Duodenal mucosa (tissue), 2 donors: ENCODE measurements around the gene HSD3B2.
"Not testable (repeated sequence)": the region's sequence is repeated elsewhere in the genome, so short reads cannot be mapped to it uniquely, and the experiment has no call there.

ENCODE experiments used
- H3K27ac ChIP-seq: one replicate; pipeline ENCODE4 v1.7.0; 2013; ENCODE audit warnings: low read depth, low read length
- H3K27me3 ChIP-seq, 2 donors: one replicate each; pipeline ENCODE4 v1.7.0; 2013; ENCODE audit warnings: low read length in 2 of 2, control low read depth in 1 of 2; ENCODE audit not compliant: insufficient read depth in 2 of 2, control insufficient read depth in 1 of 2
- H3K36me3 ChIP-seq, 2 donors: one replicate each; pipeline ENCODE4 v1.7.0; 2013; ENCODE audit warnings: low read length in 2 of 2, control low read depth in 1 of 2; ENCODE audit not compliant: insufficient read depth in 2 of 2, control insufficient read depth in 1 of 2
- H3K4me1 ChIP-seq, 2 donors: one replicate each; pipeline ENCODE4 v1.7.0; 2013; ENCODE audit warnings: low read length in 2 of 2, control low read depth in 1 of 2; ENCODE audit not compliant: insufficient read depth in 2 of 2, control insufficient read depth in 1 of 2
- H3K4me3 ChIP-seq, 2 donors: one replicate each; pipeline ENCODE4 v1.7.0; 2013; ENCODE audit warnings: low read length in 2 of 2, low read depth in 1 of 2
- H3K9ac ChIP-seq, 2 donors: one replicate each; pipeline ENCODE4 v1.7.0; 2013; ENCODE audit warnings: low read length in 2 of 2, low read depth in 1 of 2
- H3K9me3 ChIP-seq, 2 donors: one replicate each; pipeline ENCODE4 v1.7.0; 2013; ENCODE audit warnings: low read length in 2 of 2, control low read depth in 1 of 2; ENCODE audit not compliant: control insufficient read depth in 1 of 2

The HSD3B2 gene

GRCh38 chr1:119376594-119376993, 38.4 kb upstream of the HSD3B2 start:
- H3K9ac ChIP-seq = no peak overlapping the region
- no peak overlapping the region for H3K27ac ChIP-seq
- no peak overlapping the region for H3K4me3 ChIP-seq
- H3K36me3 ChIP-seq = no peaks in the 10 kb centered on the region
- H3K27me3 ChIP-seq = no peaks in the 10 kb centered on the region
- H3K9me3 ChIP-seq = no peaks in the 10 kb centered on the region
- H3K4me1 ChIP-seq = peaks cover 0 to 20% of the 10 kb centered on the region in 2 donors

- peaks cover 0 to 14% of the 10 kb centered on the region in 2 donors for H3K4me1 ChIP-seq
- H3K27ac ChIP-seq, H3K9ac ChIP-seq, H3K9me3 ChIP-seq, H3K27me3 ChIP-seq, H3K4me3 ChIP-seq, H3K36me3 ChIP-seq: not testable (repeated sequence)
Observed at GRCh38 chr1:119377594-119377993, 37.4 kb upstream of the HSD3B2 start.

- no peak overlapping the region for H3K27ac ChIP-seq
- H3K9me3 ChIP-seq = no peaks in the 10 kb centered on the region
- H3K27me3 ChIP-seq = no peaks in the 10 kb centered on the region
- peaks cover 0 to 8% of the 10 kb centered on the region in 2 donors for H3K4me1 ChIP-seq
- no peak overlapping the region for H3K9ac ChIP-seq
- no peak overlapping the region for H3K4me3 ChIP-seq
- H3K36me3 ChIP-seq = no peaks in the 10 kb centered on the region
Observed at GRCh38 chr1:119379117-119379516, 35.8 kb upstream of the HSD3B2 start.

GRCh38 chr1:119380304-119380703, 34.6 kb upstream of the HSD3B2 start:
- no peaks in the 10 kb centered on the region for H3K4me1 ChIP-seq
- H3K27me3 ChIP-seq = no peaks in the 10 kb centered on the region
- H3K36me3 ChIP-seq = no peaks in the 10 kb centered on the region
- H3K4me3 ChIP-seq = no peak overlapping the region
- H3K9ac ChIP-seq = no peak overlapping the region
- H3K27ac ChIP-seq = no peak overlapping the region
- no peaks in the 10 kb centered on the region for H3K9me3 ChIP-seq

GRCh38 chr1:119380983-119381662, 33.8 kb upstream of the HSD3B2 start:
- H3K27ac ChIP-seq = no peak overlapping the region
- H3K4me1 ChIP-seq = no peaks in the 10 kb centered on the region
- H3K27me3 ChIP-seq = no peaks in the 10 kb centered on the region
- no peaks in the 10 kb centered on the region for H3K9me3 ChIP-seq
- H3K9ac ChIP-seq = no peak overlapping the region
- H3K36me3 ChIP-seq = no peaks in the 10 kb centered on the region
- H3K4me3 ChIP-seq = no peak overlapping the region

GRCh38 chr1:119384591-119384990, 30.4 kb upstream of the HSD3B2 start:
- H3K4me1 ChIP-seq = no peaks in the 10 kb centered on the region
- no peaks in the 10 kb centered on the region for H3K36me3 ChIP-seq
- no peaks in the 10 kb centered on the region for H3K9me3 ChIP-seq
- H3K9ac ChIP-seq = no peak overlapping the region
- no peak overlapping the region for H3K4me3 ChIP-seq
- peaks cover 0 to 4% of the 10 kb centered on the region in 2 donors for H3K27me3 ChIP-seq
- H3K27ac ChIP-seq = no peak overlapping the region

DNA sequence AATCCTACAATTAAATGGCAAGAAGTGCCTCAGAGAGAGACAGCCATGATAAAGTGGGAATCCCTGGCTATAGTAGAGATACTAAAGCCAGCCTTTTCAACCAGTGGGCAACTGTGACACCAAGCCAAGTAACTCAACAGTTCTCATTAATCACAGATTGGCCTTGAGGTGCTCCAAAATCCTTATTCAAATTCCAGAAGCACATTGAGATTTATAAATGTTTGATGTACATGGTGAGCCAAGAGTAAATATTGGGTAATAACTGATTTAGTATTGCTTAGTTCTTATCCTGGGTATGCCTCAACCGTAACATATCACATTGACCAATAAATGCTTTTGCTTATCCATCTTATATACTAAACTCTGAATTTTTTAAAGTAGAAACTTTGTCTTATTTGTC, 29.3 kb upstream of the HSD3B2 start:
- H3K9ac ChIP-seq = no peak overlapping the region
- H3K27me3 ChIP-seq = peaks cover 0 to 4% of the 10 kb centered on the region in 2 donors
- no peak overlapping the region for H3K27ac ChIP-seq
- no peaks in the 10 kb centered on the region for H3K4me1 ChIP-seq
- no peaks in the 10 kb centered on the region for H3K9me3 ChIP-seq
- no peaks in the 10 kb centered on the region for H3K36me3 ChIP-seq
- no peak overlapping the region for H3K4me3 ChIP-seq

- H3K36me3 ChIP-seq = no peaks in the 10 kb centered on the region
- no peaks in the 10 kb centered on the region for H3K9me3 ChIP-seq
- H3K9ac ChIP-seq = no peak overlapping the region
- no peaks in the 10 kb centered on the region for H3K4me1 ChIP-seq
- H3K4me3 ChIP-seq = no peak overlapping the region
- peaks cover 0 to 4% of the 10 kb centered on the region in 2 donors for H3K27me3 ChIP-seq
- H3K27ac ChIP-seq = no peak overlapping the region
Observed at GRCh38 chr1:119387858-119388257, 27.1 kb upstream of the HSD3B2 start.

DNA sequence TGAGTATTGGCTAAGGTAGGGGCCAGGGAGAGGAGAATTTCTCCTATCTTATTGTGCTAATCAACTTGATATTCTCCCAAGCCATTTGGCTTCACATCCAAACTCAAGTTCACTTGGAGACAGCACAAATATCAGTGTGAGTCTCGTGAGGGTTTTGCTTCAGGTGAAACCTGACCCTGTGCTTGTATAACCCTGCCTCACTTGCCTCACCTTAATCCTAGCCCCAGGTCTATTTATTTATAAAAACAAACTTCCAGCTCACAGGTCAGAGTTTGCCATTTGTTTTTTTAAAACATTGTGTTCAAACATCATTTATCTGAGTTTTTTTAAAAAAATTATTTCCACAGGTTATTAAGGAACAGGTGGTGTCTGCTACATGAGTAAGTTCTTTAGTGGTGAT, 26.5 kb upstream of the HSD3B2 start:
- Histone ChIP-seq H3K27me3 (peaks cover 0 to 4% of the 10 kb centered on the region in 2 donors), H3K4me1 (peaks cover 0 to 2% of the 10 kb centered on the region in 2 donors), H3K27ac (no peak overlapping the region), H3K9ac (no peak overlapping the region), H3K36me3 (no peaks in the 10 kb centered on the region), H3K9me3 (no peaks in the 10 kb centered on the region), H3K4me3 (no peak overlapping the region)

DNA sequence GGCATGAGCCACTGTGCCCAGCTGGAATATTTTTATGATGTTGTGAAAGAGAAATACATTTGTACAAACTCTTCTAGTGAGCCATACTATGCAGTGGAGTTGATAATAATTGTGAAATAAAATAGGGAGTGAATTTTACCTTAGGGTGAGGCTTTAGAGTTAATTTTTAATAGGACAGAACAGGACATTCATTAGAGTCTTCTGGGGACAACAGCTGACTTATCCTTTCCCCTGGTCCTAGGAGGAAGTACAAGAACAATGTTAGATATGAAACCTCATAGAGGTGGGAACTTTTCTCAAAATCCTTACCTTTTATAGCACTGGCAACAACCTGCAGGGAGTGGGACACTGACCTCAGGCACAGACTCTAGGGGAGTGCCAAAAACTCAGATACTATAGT, 24.4 kb upstream of the HSD3B2 start:
- Histone ChIP-seq H3K4me3 (no peak overlapping the region), H3K36me3 (no peaks in the 10 kb centered on the region), H3K9ac (no peak overlapping the region), H3K4me1 (peaks cover 0 to 9% of the 10 kb centered on the region in 2 donors), H3K27ac (no peak overlapping the region), H3K27me3 (peaks cover 0 to 4% of the 10 kb centered on the region in 2 donors), H3K9me3 (no peaks in the 10 kb centered on the region)
